Brain microvascular endothelial cell (primary cell): Measurements from ENCODE around the gene CEMIP2.

Experiments
- DNase-seq: peaks from one replicate; pipeline ENCODE4 v3.0.0-alpha.2; 2020
- H3K27ac ChIP-seq: fragments of 250-450 bp; sonication (Bioruptor Pico); 2 replicates; pipeline ENCODE4 v1.5.1; 2020; ENCODE audit warnings: mild to moderate bottlenecking, moderate library complexity
- H3K27me3 ChIP-seq: fragments of 250-450 bp; sonication (Bioruptor Pico); replicated peaks from 2 replicates; pipeline ENCODE4 v1.5.1; 2020; ENCODE audit warnings: mild to moderate bottlenecking
- H3K36me3 ChIP-seq: fragments of 250-450 bp; sonication (Bioruptor Pico); replicated peaks from 2 replicates; pipeline ENCODE4 v1.5.1; 2020; ENCODE audit warnings: mild to moderate bottlenecking
- H3K4me3 ChIP-seq: 2 replicates; pipeline ENCODE4 v1.5.1; 2011; ENCODE audit warnings: low read depth, mild to moderate bottlenecking, control low read depth, low read length, moderate library complexity
- in situ Hi-C: cut with HindIII; loops from 2 replicates; pipeline ENCODE4 v1.10.0; 2017; ENCODE audit warnings: low sequenced_read_pairs, low pct_ligation_motif_present
- TF ChIP-seq, protein P1 (sequence below): IDR thresholded peaks from 2 replicates; pipeline ENCODE4 v1.5.1; 2011; ENCODE audit warnings: low read depth, mild to moderate bottlenecking, moderate library complexity, low read length, control low read depth, inconsistent platforms; ENCODE audit errors: missing control alignments

Gene CEMIP2

DNA sequence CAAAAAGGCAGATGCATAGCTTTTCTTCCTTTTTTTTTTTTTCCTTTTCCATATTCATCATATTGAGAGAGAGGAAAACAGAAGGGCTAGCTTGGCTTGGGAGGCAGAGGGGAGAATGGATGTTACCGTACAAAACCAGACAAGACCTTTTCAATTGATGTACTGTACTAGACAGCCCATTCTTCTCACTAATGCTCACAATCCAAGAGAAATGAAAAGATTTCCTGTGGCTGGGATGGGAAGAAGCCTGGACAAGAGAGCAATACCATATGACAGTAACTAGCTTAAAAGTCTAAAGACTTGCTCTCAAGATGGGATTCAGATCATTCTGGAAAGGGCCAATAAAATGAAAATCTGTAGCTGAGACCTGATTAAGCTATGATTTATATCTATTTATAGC, 3.4 kb downstream of the CEMIP2 start:
- H3K36me3 ChIP-seq, result no peaks in the 10 kb centered on the region
- no peak overlapping the region for H3K4me3 ChIP-seq
- TF ChIP-seq, protein P1, sequence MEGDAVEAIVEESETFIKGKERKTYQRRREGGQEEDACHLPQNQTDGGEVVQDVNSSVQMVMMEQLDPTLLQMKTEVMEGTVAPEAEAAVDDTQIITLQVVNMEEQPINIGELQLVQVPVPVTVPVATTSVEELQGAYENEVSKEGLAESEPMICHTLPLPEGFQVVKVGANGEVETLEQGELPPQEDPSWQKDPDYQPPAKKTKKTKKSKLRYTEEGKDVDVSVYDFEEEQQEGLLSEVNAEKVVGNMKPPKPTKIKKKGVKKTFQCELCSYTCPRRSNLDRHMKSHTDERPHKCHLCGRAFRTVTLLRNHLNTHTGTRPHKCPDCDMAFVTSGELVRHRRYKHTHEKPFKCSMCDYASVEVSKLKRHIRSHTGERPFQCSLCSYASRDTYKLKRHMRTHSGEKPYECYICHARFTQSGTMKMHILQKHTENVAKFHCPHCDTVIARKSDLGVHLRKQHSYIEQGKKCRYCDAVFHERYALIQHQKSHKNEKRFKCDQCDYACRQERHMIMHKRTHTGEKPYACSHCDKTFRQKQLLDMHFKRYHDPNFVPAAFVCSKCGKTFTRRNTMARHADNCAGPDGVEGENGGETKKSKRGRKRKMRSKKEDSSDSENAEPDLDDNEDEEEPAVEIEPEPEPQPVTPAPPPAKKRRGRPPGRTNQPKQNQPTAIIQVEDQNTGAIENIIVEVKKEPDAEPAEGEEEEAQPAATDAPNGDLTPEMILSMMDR, result no peak
- H3K27me3 ChIP-seq, result no peaks in the 10 kb centered on the region
- no peak overlapping the region for H3K27ac ChIP-seq
- no peak for DNase-seq
- in situ Hi-C loops, result no loop called here

DNA sequence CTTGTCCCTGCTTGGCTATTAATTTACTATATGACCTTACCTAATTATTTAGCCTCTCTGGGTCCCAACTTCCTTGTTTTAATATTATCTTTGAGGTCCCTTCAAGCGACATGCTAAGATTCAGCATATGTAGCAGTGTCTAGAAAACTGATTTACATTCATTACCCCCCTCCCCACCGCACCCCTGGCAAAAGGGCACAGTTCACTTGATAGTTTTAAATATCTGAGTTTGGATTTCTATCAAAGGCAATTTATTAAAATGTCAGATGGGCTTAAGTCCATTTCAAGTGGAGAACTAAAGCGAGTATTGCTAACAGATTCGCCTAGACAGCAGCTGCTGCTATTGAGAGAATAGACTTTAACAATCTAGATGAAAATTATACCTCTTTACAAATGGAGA, 3.9 kb downstream of the CEMIP2 start:
- in situ Hi-C loops, result no loop called here
- H3K27ac ChIP-seq, result no peak overlapping the region
- no peaks in the 10 kb centered on the region for H3K27me3 ChIP-seq
- no peak for DNase-seq
- H3K36me3 ChIP-seq, result no peaks in the 10 kb centered on the region
- no peak overlapping the region for H3K4me3 ChIP-seq
- TF ChIP-seq, protein P1, result no peak

DNA sequence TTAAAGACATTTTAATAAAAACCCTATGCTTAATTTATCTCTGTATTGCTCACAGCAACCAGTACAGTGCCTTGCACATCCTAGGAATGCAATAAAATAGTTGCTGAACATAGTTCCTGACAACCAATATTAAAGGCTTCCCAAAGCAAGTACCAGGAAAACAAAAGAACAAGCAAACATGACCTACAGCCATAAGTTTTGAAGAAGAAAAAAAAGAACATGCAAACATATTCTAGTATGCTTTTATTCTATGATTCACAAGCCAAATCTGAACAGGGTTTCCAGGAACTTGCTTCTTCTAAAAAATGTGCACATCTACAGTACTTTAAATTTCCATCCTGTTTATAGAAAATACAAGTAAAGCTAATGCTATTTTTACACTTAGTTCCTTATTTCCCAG, 4.5 kb downstream of the CEMIP2 start:
- no peak for DNase-seq
- TF ChIP-seq, protein P1, result no peak
- Histone ChIP-seq H3K4me3 (no peak overlapping the region), H3K27me3 (no peaks in the 10 kb centered on the region), H3K27ac (peak overlapping the region; percentile 37), H3K36me3 (no peaks in the 10 kb centered on the region)
- in situ Hi-C loops, result no loop called here

DNA sequence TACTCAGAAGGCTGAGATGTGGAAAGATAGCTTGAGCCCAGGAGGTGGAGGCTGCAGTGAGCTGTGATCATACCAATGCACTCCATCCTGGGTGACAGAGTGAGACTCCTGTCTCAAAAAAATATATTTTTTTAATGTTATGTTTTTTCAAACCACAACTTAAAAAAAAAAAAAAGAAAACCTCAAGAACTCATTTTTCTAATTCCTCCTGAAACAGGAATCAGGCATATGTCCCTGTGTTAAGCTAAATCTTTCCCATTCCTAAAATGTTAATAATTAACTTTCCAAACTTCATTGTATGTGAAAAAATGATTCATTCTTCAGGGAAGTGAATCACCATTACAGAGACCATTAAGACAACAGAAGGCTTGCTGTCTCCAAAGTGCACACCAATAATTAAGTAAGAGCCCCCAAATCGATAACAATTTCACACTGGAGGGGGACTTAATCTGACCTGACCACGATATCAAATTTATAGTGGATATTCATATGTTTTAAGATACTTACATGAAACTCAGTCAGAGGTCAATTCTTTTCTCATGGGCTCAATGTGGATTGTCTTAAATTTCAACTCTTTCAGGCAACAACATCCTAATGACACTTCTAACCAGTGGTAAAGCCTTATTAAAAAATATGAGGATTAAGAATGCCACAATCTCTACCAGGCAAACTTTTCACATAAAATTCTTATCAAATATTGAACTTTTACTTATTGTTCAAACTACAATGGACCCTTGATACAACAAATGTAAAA, 5.2 kb downstream of the CEMIP2 start:
- Histone ChIP-seq H3K27me3 (no peaks in the 10 kb centered on the region), H3K4me3 (no peak overlapping the region), H3K27ac (peak overlapping the region; percentile 37), H3K36me3 (no peaks in the 10 kb centered on the region)
- in situ Hi-C loops, result no loop called here
- TF ChIP-seq, protein P1, result no peak
- DNase-seq, result peak; percentile 42

DNA sequence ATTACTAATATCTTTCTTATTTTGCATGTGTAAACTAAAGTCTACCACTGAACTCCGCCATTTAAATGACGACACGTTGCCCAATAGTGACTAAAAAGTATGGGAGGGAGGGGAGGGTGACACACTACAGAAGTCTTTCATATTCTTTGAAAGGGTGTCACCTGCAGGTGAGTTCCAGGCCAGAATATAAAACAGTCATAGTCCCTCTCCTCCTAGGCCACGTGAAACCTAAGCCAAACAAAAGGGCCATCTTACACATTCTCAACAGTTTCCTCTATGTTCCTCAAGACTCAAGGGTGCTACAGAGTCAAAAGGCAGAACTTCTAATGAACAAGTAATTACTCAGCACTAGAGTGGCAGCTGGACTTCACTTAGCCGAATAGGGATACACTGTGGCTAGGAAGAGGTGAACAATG, 6.4 kb downstream of the CEMIP2 start:
- no peaks in the 10 kb centered on the region for H3K36me3 ChIP-seq
- TF ChIP-seq, protein P1, result no peak
- in situ Hi-C loops, result no loop called here
- H3K27me3 ChIP-seq, result no peaks in the 10 kb centered on the region
- H3K4me3 ChIP-seq, result no peak overlapping the region
- H3K27ac ChIP-seq, result no peak overlapping the region
- DNase-seq, result no peak

DNA sequence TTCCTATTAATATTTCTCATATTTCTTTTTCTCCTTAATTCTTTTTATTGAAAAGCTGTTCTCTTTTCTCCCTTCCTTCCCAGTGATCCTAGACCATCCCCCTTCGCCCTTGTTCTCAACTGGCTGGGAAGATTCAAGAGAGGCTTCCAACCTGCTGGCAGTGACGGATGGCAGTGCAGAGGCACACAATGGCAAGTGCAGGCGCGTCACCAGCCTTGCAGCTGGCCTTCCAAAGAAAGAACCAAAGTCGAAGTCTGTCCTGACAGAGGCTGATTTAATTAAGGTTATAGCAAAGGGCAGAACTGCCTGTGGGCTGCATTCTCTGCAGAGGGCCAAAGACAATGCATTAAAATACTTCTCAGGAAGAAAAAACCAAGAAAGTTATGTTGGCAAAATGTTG, 7.4 kb downstream of the CEMIP2 start:
- H3K4me3 ChIP-seq, result no peak overlapping the region
- TF ChIP-seq, protein P1, result no peak
- DNase-seq, result no peak
- no peaks in the 10 kb centered on the region for H3K36me3 ChIP-seq
- in situ Hi-C loops, result no loop called here
- H3K27ac ChIP-seq, result no peak overlapping the region
- H3K27me3 ChIP-seq, result no peaks in the 10 kb centered on the region
